Stimulated activated memory B cell treated with anti-CD40 and anti-IgM and Interleukin-4, amounts not matched to agents 10 μg/mL and 1 μg/mL and 100 μg/mL, for 72 hours (primary cell): ENCODE results near the gene STAT5B.
A peak's percentile ranks its signal among the peaks of the same experiment; 100 is the strongest.
"Not testable (repeated sequence)": the region's sequence is repeated elsewhere in the genome, so short reads cannot be mapped to it uniquely, and the experiment has no call there.

ENCODE experiments used
- ATAC-seq: fragments of 150-1000 bp; cut with Tn5 transposase; 2 replicates; pipeline ENCODE4 v1.10.0; 2021
- H3K27ac Mint-ChIP-seq: one replicate; pipeline ENCODE4 v1.8.0; 2022; ENCODE audit warnings: mild to moderate bottlenecking, mixed read lengths
- H3K27me3 Mint-ChIP-seq: one replicate; pipeline ENCODE4 v1.8.0; 2022; ENCODE audit warnings: mixed read lengths
- H3K36me3 Mint-ChIP-seq: one replicate; pipeline ENCODE4 v1.8.0; 2022; ENCODE audit warnings: mixed read lengths
- H3K4me1 Mint-ChIP-seq: one replicate; pipeline ENCODE4 v1.8.0; 2022; ENCODE audit warnings: mixed read lengths
- H3K4me3 Mint-ChIP-seq: one replicate; pipeline ENCODE4 v1.8.0; 2022; ENCODE audit warnings: mild to moderate bottlenecking, moderate library complexity, mixed read lengths
- H3K9me3 Mint-ChIP-seq: one replicate; pipeline ENCODE4 v1.8.0; 2022; ENCODE audit warnings: mixed read lengths

Gene STAT5B

GRCh38 chr17:42297775-42298174 is 21.6 kb upstream of the STAT5B start:
- H3K36me3 Mint-ChIP-seq, result peaks cover 65% of the 10 kb centered on the region
- H3K27me3 Mint-ChIP-seq, H3K9me3 Mint-ChIP-seq, H3K27ac Mint-ChIP-seq, ATAC-seq, H3K4me3 Mint-ChIP-seq: not testable (repeated sequence)
- peaks cover 35% of the 10 kb centered on the region for H3K4me1 Mint-ChIP-seq

GRCh38 chr17:42296012-42296411 is 19.8 kb upstream of the STAT5B start:
- Mint-ChIP-seq H3K4me1 (peaks cover 42% of the 10 kb centered on the region), H3K9me3 (no peaks in the 10 kb centered on the region), H3K27me3 (no peaks in the 10 kb centered on the region), H3K36me3 (peaks cover 66% of the 10 kb centered on the region), H3K27ac (peak overlapping the region; percentile 57), H3K4me3 (no peak overlapping the region)
- ATAC-seq, result no peak

GRCh38 chr17:42294469-42295398 is 18.5 kb upstream of the STAT5B start:
- peaks cover 55% of the 10 kb centered on the region for H3K4me1 Mint-ChIP-seq
- peaks cover 74% of the 10 kb centered on the region for H3K36me3 Mint-ChIP-seq
- no peaks in the 10 kb centered on the region for H3K27me3 Mint-ChIP-seq

GRCh38 chr17:42291129-42291528 is 14.9 kb upstream of the STAT5B start:
- Mint-ChIP-seq H3K9me3 (no peaks in the 10 kb centered on the region), H3K27ac (peak overlapping the region; percentile 95), H3K36me3 (peaks cover 62% of the 10 kb centered on the region), H3K27me3 (no peaks in the 10 kb centered on the region), H3K4me3 (peak overlapping the region; percentile 34), H3K4me1 (peaks cover 77% of the 10 kb centered on the region)
- ATAC-seq, result no peak

More at GRCh38 chr17:42294469-42295398, 18.5 kb upstream of the STAT5B start:
- Mint-ChIP-seq H3K9me3 (no peaks in the 10 kb centered on the region), H3K4me3 (no peak overlapping the region), H3K27ac (peak overlapping the region; percentile 20)
- ATAC-seq, result no peak

GRCh38 chr17:42290577-42290976 is 14.4 kb upstream of the STAT5B start:
- H3K4me3 Mint-ChIP-seq, result peak overlapping the region; percentile 98
- ATAC-seq, result no peak
- no peaks in the 10 kb centered on the region for H3K9me3 Mint-ChIP-seq
- peaks cover 56% of the 10 kb centered on the region for H3K36me3 Mint-ChIP-seq
- peak overlapping the region; percentile 95 for H3K27ac Mint-ChIP-seq
- H3K27me3 Mint-ChIP-seq, result no peaks in the 10 kb centered on the region
- H3K4me1 Mint-ChIP-seq, result peaks cover 81% of the 10 kb centered on the region

GRCh38 chr17:42289611-42290181 is 13.5 kb upstream of the STAT5B start:
- ATAC-seq, result peak; percentile 3
- H3K4me1 Mint-ChIP-seq, result peaks cover 75% of the 10 kb centered on the region
- peak overlapping the region; percentile 98 for H3K4me3 Mint-ChIP-seq
- peak overlapping the region; percentile 95 for H3K27ac Mint-ChIP-seq
- no peaks in the 10 kb centered on the region for H3K9me3 Mint-ChIP-seq
- H3K36me3 Mint-ChIP-seq, result peaks cover 47% of the 10 kb centered on the region
- H3K27me3 Mint-ChIP-seq, result no peaks in the 10 kb centered on the region

- peak; percentile 20 for ATAC-seq
- Mint-ChIP-seq H3K36me3 (peaks cover 47% of the 10 kb centered on the region), H3K9me3 (no peaks in the 10 kb centered on the region), H3K4me1 (peaks cover 69% of the 10 kb centered on the region), H3K27ac (peak overlapping the region; percentile 95), H3K4me3 (peak overlapping the region; percentile 98), H3K27me3 (no peaks in the 10 kb centered on the region)
Measured at GRCh38 chr17:42288803-42289610, 12.8 kb upstream of the STAT5B start.

- Mint-ChIP-seq H3K4me1 (peaks cover 62% of the 10 kb centered on the region), H3K27ac (peak within 1 kb of the TSS; percentile 95), H3K27me3 (no peaks in the 10 kb centered on the region), H3K9me3 (no peaks in the 10 kb centered on the region), H3K4me3 (peak within 1 kb of the TSS; percentile 98), H3K36me3 (peaks cover 40% of the 10 kb centered on the region)
- ATAC-seq, result peak; percentile 88
Measured at GRCh38 chr17:42287977-42288802, 12.0 kb upstream of the STAT5B start, which contains the start of gene STAT5A. STAT5A (plus strand) TSS chr17:42288498; CDS start chr17:42289412, 914 bp downstream.

GRCh38 chr17:42287305-42287976 is 11.2 kb upstream of the STAT5B start:
- Mint-ChIP-seq H3K36me3 (peaks cover 36% of the 10 kb centered on the region), H3K27ac (peak overlapping the region; percentile 95), H3K9me3 (no peaks in the 10 kb centered on the region), H3K4me3 (peak overlapping the region; percentile 98), H3K4me1 (peaks cover 62% of the 10 kb centered on the region), H3K27me3 (no peaks in the 10 kb centered on the region)
- peak; percentile 68 for ATAC-seq

- peaks cover 55% of the 10 kb centered on the region for H3K4me1 Mint-ChIP-seq
- peaks cover 27% of the 10 kb centered on the region for H3K36me3 Mint-ChIP-seq
- no peaks in the 10 kb centered on the region for H3K9me3 Mint-ChIP-seq
- ATAC-seq, result no peak
- H3K4me3 Mint-ChIP-seq, result peak overlapping the region; percentile 98
- peak overlapping the region; percentile 95 for H3K27ac Mint-ChIP-seq
- H3K27me3 Mint-ChIP-seq, result no peaks in the 10 kb centered on the region
Measured at GRCh38 chr17:42286411-42287221, 10.4 kb upstream of the STAT5B start.

GRCh38 chr17:42285346-42286050 is 9.3 kb upstream of the STAT5B start:
- peaks cover 47% of the 10 kb centered on the region for H3K4me1 Mint-ChIP-seq

GRCh38 chr17:42284566-42284965 is 8.4 kb upstream of the STAT5B start:
- Mint-ChIP-seq H3K9me3 (no peaks in the 10 kb centered on the region), H3K4me3 (no peak overlapping the region), H3K4me1 (peaks cover 43% of the 10 kb centered on the region), H3K27ac (no peak overlapping the region), H3K27me3 (no peaks in the 10 kb centered on the region), H3K36me3 (peaks cover 8% of the 10 kb centered on the region)
- no peak for ATAC-seq

More at GRCh38 chr17:42285346-42286050, 9.3 kb upstream of the STAT5B start:
- Mint-ChIP-seq H3K27ac (peak overlapping the region; percentile 95), H3K9me3 (no peaks in the 10 kb centered on the region), H3K4me3 (peak overlapping the region; percentile 98), H3K27me3 (no peaks in the 10 kb centered on the region), H3K36me3 (peaks cover 17% of the 10 kb centered on the region)
- ATAC-seq, result no peak

- Mint-ChIP-seq H3K36me3 (peaks cover 2% of the 10 kb centered on the region), H3K27me3 (no peaks in the 10 kb centered on the region), H3K27ac (no peak overlapping the region), H3K4me3 (no peak overlapping the region), H3K4me1 (peaks cover 37% of the 10 kb centered on the region), H3K9me3 (no peaks in the 10 kb centered on the region)
- ATAC-seq, result no peak
Measured at GRCh38 chr17:42284024-42284369, 7.8 kb upstream of the STAT5B start.
